Smooth muscle cell (in vitro differentiated cells): Measurements from ENCODE around the gene TRIML1. TPM values are rescaled to one million over a fixed set of nuclear protein-coding genes. Genes with fewer than 3 reads are reported as not detected.

ENCODE experiments used
- DNase-seq: peaks from one replicate; lab custom pipeline; 2025; ENCODE audit not compliant: unreplicated experiment; lab: John Stamatoyannopoulos, UW
- H2AFZ ChIP-seq: fragments of 200-600 bp; sonication (generic); 2 replicates; pipeline ENCODE4 v1.6.0; 2016; ENCODE audit warnings: antibody characterized with exemption, low read depth, mild to moderate bottlenecking
- H3F3A ChIP-seq: fragments of 200-600 bp; sonication (generic); 2 replicates; pipeline ENCODE4 v1.6.0; 2017; ENCODE audit warnings: antibody characterized with exemption, low read depth
- H3K27ac ChIP-seq: fragments of 200-600 bp; sonication (generic); 2 replicates; pipeline ENCODE4 v1.5.1; 2016; ENCODE audit warnings: low read depth, mild to moderate bottlenecking
- H3K27me3 ChIP-seq: fragments of 200-600 bp; sonication (generic); 2 replicates; pipeline ENCODE4 v1.6.1; 2016; ENCODE audit warnings: low read depth, mild to moderate bottlenecking
- H3K36me3 ChIP-seq: fragments of 200-600 bp; sonication (generic); 2 replicates; pipeline ENCODE4 v1.5.1; 2016; ENCODE audit warnings: low read depth
- H3K4me1 ChIP-seq: fragments of 200-600 bp; sonication (generic); 2 replicates; pipeline ENCODE4 v1.5.1; 2016; ENCODE audit warnings: low read depth
- H3K4me2 ChIP-seq: fragments of 200-600 bp; sonication (generic); 2 replicates; pipeline ENCODE4 v1.6.0; 2016; ENCODE audit warnings: mild to moderate bottlenecking
- H3K4me3 ChIP-seq: fragments of 200-600 bp; sonication (generic); 2 replicates; pipeline ENCODE4 v1.5.1; 2016; ENCODE audit warnings: mild to moderate bottlenecking
- H3K79me2 ChIP-seq: fragments of 200-600 bp; sonication (generic); 2 replicates; pipeline ENCODE4 v1.6.0; 2016; ENCODE audit warnings: low read depth, mild to moderate bottlenecking
- H3K9ac ChIP-seq: fragments of 200-600 bp; sonication (generic); 2 replicates; pipeline ENCODE4 v1.6.0; 2016; ENCODE audit warnings: low read depth
- H3K9me3 ChIP-seq: fragments of 200-600 bp; sonication (generic); replicated peaks from 2 replicates; pipeline ENCODE4 v1.5.1; 2016; ENCODE audit warnings: low read depth
- H4K20me1 ChIP-seq: fragments of 200-600 bp; sonication (generic); 2 replicates; pipeline ENCODE4 v1.6.0; 2016; ENCODE audit warnings: low read depth
- CTCF ChIP-seq: fragments of 200-600 bp; sonication (generic); IDR thresholded peaks from 2 replicates; pipeline ENCODE4 v1.5.1; 2017; ENCODE audit warnings: borderline replicate concordance, mild to moderate bottlenecking, antibody characterized with exemption; ENCODE audit not compliant: insufficient read depth, poor library complexity, severe bottlenecking
- WGBS: methylation state at CpG from one replicate; pipeline ENCODE4 v1.1.7; 2016; ENCODE audit warnings: low lambda C conversion rate; 5-methylcytosine and 5-hydroxymethylcytosine counted together
- polyA plus RNA-seq: library from polyadenylated mRNA; unstranded; fragments of >200 nt; fragmentation: Nextera tagmentation; extraction: Ambion mirVana; gene quantifications from 2 replicates; pipeline ENCODE4 v1.2.1, GENCODE V29; 2016
- total RNA-seq: library from RNA; depleted of rRNA; stranded (reverse); fragments of >200 nt; gene quantifications from 2 replicates; pipeline ENCODE4 v1.2.3, GENCODE V29; 2014

The TRIML1 gene
- total and polyA plus RNA-seq, 2 experiments from 2014 or later = not detected

- 58% methylated on average over 7 of the region's 7 CpGs for WGBS
- H3K27ac ChIP-seq = no peak overlapping the region
These were observed 21.2 kb downstream of the TRIML1 start for GRCh38 chr4:188160406-188160805.

DNA sequence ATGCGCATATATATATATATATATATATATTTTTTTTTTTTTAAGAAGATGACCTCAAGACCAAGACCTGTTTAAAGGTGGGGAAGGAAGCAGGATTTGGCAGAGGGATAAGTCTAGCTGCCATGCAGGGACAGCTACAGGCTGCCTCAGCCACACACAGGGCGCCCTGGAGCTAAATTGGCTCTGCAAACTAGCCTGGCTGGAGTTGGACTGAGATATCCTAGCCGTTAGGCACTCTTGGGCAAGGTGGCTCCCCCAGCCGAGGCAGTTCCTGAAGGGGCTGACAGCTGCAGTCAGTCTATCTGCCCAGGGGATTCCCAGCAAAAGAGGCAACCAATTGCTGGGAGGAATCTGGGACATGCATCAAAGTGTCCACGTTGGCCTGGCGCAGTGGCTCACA lies 21.9 kb downstream of the TRIML1 start:
- Histone ChIP-seq H3K79me2 (no peaks in the 10 kb centered on the region), H4K20me1 (no peaks in the 10 kb centered on the region), H3K4me3 (no peak overlapping the region), H3K27me3 (no peaks in the 10 kb centered on the region), H3K4me1 (no peaks in the 10 kb centered on the region), H3K9me3 (no peaks in the 10 kb centered on the region), H3K4me2 (no peak overlapping the region), H3F3A (no peaks in the 10 kb centered on the region), H2AFZ (no peak overlapping the region), H3K36me3 (no peaks in the 10 kb centered on the region), H3K9ac (no peak overlapping the region), H3K27ac (no peak overlapping the region)
- WGBS = 67% methylated on average over 6 of the region's 6 CpGs
- TF ChIP-seq CTCF = no peak
- DNase-seq = no peak

More at GRCh38 chr4:188160406-188160805, 21.2 kb downstream of the TRIML1 start:
- Histone ChIP-seq H3K9ac (no peak overlapping the region), H3K4me3 (no peak overlapping the region), H3K36me3 (no peaks in the 10 kb centered on the region), H3K4me1 (no peaks in the 10 kb centered on the region), H3K27me3 (no peaks in the 10 kb centered on the region), H3K79me2 (no peaks in the 10 kb centered on the region), H3K4me2 (no peak overlapping the region), H2AFZ (no peak overlapping the region), H3K9me3 (no peaks in the 10 kb centered on the region), H4K20me1 (no peaks in the 10 kb centered on the region), H3F3A (no peaks in the 10 kb centered on the region)
- no peak for TF ChIP-seq CTCF
- DNase-seq = no peak

- no peaks in the 10 kb centered on the region for H3K79me2 ChIP-seq
- no peak for TF ChIP-seq CTCF
- no peak for DNase-seq
- no peaks in the 10 kb centered on the region for H3K9me3 ChIP-seq
- no peaks in the 10 kb centered on the region for H3F3A ChIP-seq
- H3K4me3 ChIP-seq = no peak overlapping the region
- H3K27ac ChIP-seq = no peak overlapping the region
- no peaks in the 10 kb centered on the region for H3K27me3 ChIP-seq
- H3K4me1 ChIP-seq = no peaks in the 10 kb centered on the region
- no peak overlapping the region for H3K4me2 ChIP-seq
- peak overlapping the region; percentile 56 for H2AFZ ChIP-seq
- H4K20me1 ChIP-seq = no peaks in the 10 kb centered on the region
- WGBS = 39% methylated on average over 6 of the region's 6 CpGs
- no peaks in the 10 kb centered on the region for H3K36me3 ChIP-seq
- no peak overlapping the region for H3K9ac ChIP-seq
These were observed 23.5 kb downstream of the TRIML1 start for GRCh38 chr4:188162698-188163097.

- Histone ChIP-seq H3K9ac (no peak overlapping the region), H3K79me2 (no peaks in the 10 kb centered on the region), H3K4me2 (no peak overlapping the region), H2AFZ (no peak overlapping the region), H3K9me3 (no peaks in the 10 kb centered on the region), H3F3A (no peaks in the 10 kb centered on the region), H3K4me3 (no peak overlapping the region), H3K36me3 (no peaks in the 10 kb centered on the region), H3K27ac (no peak overlapping the region), H3K27me3 (no peaks in the 10 kb centered on the region), H3K4me1 (no peaks in the 10 kb centered on the region), H4K20me1 (no peaks in the 10 kb centered on the region)
- whole genome bisulfite sequencing = 92% methylated on average over 5 of the region's 5 CpGs
- no peak for DNase-seq
- TF ChIP-seq CTCF = no peak
These were observed 29.6 kb downstream of the TRIML1 start for GRCh38 chr4:188168726-188169373.
